Stimulated activated CD8-positive, alpha-beta memory T cell treated with anti-CD3 and anti-CD28 coated beads, Interleukin-7, amount 100 ng/mL, for 48 hours (primary cell): Measurements from ENCODE around the gene ACOX3.
"Not testable (repeated sequence)": the region's sequence is repeated elsewhere in the genome, so short reads cannot be mapped to it uniquely, and the experiment has no call there.

Source experiments
- DNase-seq, 2 donors: peaks; one replicate each; pipeline ENCODE4 v3.0.0-alpha.2; 2020; ENCODE audit warnings: low read depth in 1 of 2; ENCODE audit errors: extremely low read depth in 1 of 2

The ACOX3 gene

GRCh38 chr4:8440492-8441311 lies at the start of gene ACOX3, which contains the start of gene TRMT44:
TSS of gene ACOX3 (minus strand) at chr4:8440723. CDS start at chr4:8416521, 24,202 bp downstream.
TSS of gene TRMT44 (plus strand) at chr4:8440777. CDS start at chr4:8440823, 46 bp downstream.
- DNase-seq: peak; percentile 79 to 90

DNA sequence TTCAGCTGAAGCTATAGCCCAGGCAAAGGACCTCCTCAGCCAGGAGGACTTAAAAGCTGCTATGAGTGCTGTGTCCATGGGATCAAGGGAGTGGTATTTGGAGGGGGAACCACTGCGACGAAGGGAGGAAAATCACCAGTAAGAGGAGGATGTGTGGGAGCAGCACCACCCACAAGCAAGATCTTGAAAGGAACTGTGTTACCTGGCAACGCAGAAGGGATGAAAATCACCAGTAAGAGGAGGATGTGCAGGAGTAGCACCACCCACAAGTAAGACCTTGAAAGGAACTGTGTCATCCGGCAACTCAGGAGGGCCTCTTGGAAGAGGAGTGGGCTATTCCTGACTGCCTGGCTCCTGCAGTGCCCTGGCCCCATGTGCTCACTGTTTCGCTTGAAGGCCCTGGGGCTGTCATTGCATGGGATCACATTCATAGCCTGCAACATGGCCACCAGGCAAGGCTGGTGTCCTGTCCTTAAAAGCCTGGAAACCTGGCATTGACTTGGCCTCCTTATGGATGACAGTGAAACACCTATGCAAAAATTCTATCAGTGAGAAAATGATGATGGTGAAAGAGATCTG lies 48.4 kb upstream of the ACOX3 start:
- no peak for DNase-seq

DNA sequence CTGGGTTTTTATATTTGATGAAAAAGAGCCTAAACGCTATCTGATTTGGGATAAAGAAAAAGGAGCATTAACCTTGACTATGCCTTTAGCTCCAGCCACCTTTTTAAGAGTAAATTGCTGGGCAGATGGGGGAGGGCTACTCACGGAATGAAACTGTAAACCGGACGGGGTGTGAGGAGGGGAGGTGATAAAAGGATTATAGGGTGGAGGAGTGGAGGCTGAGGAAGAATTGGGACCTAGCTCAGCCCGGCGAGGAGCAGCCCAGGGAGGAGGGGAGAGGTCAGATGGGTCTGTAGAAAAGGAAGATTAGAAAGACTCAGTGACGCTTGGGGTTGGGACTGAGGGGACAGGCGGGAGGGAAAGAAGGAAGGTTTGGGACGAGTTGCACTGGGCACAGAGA lies 46.1 kb upstream of the ACOX3 start:
- DNase-seq: not testable (repeated sequence)

DNA sequence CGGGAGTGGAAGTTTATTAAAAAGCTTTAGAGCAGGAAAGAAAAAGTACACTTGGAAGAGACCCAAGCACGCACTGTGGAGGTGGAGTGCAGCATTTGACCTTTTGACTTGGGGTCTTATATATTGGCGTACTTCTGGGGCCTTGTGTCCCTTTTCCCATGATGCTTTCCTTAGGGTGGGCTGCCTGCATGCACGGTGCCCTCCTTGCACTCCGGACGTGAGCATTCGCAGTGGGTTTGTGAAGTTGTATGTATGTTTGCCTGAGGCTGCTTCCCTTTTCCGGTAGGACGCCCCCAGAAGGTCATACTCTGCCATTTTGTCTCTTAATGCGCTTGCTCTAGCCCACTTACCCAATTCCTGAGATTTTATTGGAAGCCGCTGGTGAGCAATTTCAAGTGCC lies 39.7 kb upstream of the ACOX3 start:
- DNase-seq: no peak

DNA sequence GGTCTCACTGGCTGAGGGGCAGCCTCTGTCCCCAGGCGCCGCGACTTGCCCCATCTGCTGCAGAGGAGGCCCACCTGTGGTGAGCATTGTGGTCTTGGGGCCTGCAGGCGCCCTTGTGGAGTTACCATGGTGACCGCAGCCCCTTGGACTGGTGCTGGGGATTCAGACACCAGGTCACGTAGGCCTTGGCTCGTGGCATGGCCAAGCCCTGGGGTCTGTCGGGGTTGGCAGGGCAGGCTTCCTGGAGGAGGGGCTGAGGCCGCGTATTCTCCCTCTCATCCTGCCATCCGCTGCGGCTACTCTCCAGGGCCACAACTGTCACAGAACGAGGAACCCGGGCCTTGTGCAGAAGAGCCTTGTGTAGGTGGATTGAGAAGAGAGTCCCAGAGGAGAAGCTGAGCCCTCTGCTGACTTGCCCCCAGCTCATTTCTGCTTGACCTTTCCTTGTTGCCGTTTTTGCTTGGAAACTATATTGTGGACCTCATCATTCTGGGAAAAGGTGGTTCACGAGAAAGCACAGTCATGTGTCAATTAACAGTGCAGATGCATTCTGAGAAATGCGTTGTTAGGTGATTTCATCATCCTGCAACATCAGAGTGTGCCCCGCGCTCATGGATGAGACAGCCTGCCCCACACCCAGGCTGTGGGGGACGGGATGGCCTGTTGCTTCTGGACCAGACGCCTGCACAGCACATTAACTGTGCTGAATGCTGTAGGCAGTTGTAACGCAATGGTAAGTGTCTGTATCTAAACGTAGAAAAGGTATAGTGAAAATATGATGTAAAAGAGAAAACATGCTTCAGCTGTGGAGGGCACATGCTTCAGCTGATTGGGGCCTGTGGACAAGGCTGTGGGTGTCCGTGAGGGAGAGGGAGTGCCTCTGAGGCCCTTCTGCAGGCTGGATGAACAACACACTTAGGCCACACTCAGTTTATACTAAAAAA lies 38.5 kb upstream of the ACOX3 start:
- DNase-seq: no peak

- no peak for DNase-seq
Measured at GRCh38 chr4:8478371-8478770, 37.8 kb upstream of the ACOX3 start.

GRCh38 chr4:8477676-8478075 lies 37.2 kb upstream of the ACOX3 start:
- no peak for DNase-seq

DNA sequence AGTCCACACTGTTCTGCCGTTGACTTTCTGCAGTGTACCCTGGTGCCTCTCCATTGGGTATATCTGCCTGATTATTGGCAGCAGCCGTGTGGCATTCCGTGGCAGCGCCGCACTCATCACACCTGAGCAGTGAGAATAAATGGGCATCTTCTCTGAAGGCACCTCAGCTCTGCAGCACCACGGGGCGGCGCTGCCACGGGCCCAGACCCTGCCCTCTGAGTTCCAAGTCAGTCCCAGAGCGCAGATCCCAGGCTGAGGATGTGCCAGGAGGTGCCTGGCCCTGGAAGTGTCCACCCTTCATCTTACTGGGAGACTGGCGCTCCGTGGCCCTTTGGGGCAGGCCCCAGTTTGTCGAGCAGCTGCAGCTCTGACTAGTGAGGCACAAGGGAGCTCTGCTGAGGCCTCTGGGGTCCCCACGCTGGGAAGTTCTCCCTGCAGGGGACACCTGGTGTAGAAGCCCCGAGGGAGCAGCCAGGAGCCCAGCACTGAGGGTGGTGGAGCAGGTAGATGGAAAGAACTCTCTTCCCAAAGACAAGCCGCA lies 36.6 kb upstream of the ACOX3 start:
- DNase-seq: no peak

GRCh38 chr4:8475751-8476575 lies 35.4 kb upstream of the ACOX3 start:
- no peak for DNase-seq

DNA sequence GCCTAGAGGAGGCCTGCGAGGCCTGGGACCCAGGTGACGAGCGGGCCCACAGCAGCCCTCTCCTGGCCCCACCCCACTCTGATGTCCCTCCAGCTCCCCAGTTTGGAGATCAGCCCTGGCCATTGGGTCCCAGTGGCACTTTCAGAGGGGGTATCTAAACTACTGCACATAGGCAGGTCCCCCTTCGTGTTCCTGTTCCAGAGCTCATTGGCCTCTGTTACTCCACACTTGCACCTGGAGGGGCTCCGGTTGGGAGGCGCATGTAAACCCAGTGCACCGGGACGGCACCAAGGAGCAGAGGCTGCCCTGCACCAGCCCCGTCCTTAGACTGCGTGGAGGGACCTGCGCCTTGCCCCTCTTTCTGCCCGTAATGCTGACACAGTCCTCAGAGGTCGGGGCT lies 34.3 kb upstream of the ACOX3 start:
- no peak for DNase-seq

- no peak for DNase-seq
Measured at GRCh38 chr4:8473920-8474590, 33.5 kb upstream of the ACOX3 start.

DNA sequence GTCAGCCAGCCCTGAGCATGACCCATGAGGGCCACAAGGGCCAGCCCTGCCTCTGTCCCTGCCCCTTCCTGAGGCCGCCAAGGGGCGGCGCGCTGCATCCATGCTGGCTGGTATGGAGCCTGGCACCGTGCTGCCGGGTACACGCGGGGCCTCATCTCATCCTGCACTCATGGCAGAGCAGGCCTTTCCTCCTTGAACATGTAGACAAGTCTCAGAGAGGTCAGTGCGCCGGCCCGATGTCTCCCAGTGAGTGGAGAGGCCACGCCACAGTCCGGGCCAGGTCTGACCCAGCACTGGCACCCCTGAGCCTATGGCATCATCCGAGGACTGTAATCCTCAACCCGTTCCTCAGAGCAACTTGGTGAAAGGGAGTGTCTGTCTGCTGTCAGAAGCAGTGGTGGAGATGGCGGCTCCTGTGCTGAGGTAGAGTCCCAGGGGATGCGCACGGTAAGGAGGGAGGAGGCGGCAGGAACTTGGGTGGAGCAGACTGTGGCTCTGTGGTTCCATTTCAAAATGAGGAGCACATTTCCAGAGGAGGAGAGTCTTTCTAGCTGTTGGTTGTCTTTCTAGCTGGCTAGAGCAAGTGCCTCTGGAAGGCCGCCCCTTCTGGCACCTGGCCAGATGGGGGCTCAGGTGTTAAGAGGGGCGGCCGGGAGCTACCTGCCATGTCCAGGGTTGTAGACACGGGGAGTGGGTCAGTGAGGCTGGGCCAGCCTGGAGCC lies 32.8 kb upstream of the ACOX3 start:
- no peak for DNase-seq

DNA sequence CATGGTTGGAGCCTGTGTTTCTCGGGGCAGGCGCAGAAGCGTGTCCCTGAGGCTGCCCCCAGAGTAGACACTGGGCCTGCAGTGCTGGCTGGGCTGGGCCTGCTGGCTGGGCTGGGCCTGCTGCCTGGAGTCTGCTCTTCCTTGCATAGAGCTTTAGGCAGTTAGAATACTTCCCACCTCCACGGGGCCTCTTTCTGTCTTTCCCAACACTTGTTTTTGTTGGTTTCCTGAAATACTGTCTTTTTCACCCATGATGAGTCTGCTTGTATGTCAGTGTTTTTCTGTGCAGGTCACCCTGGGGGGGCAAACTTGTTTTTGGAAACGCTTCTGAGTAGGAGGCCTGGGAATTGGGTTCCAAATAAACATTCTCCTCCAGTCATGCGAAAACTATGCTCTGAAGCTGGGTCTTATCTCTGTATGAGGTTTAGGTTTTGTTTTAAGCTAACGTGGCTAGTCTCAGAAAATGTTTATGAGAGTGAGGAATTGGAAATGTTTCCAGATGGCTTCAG lies 32.2 kb upstream of the ACOX3 start:
- DNase-seq: no peak

DNA sequence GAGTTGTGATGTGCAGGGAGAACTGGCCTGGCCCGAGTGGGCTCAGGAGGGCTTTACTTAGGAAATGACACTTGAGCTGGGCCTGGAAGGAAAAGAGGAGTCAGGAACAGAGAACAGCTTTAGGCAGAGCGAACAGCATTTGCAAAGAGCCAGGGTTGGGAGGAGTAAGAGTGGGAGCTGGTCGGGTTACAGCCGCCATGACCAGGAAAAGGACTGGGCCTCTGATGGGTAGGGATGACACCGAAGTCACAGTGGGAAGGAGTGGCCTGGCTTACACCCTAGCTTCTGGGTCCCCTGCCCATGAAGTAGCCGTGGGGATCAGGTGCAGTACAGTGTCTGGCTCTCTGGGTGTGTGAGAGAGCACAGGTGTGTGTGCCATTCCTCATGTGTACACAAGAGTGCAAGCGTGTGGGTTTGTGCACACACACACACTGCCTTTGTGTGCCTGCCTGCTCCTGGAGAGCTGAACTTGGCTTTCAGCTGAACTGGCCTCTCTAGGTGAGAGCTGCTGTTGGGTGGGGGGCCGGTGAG lies 31.7 kb upstream of the ACOX3 start:
- DNase-seq: no peak

- DNase-seq: no peak
Measured at GRCh38 chr4:8471211-8471875, 30.8 kb upstream of the ACOX3 start.

DNA sequence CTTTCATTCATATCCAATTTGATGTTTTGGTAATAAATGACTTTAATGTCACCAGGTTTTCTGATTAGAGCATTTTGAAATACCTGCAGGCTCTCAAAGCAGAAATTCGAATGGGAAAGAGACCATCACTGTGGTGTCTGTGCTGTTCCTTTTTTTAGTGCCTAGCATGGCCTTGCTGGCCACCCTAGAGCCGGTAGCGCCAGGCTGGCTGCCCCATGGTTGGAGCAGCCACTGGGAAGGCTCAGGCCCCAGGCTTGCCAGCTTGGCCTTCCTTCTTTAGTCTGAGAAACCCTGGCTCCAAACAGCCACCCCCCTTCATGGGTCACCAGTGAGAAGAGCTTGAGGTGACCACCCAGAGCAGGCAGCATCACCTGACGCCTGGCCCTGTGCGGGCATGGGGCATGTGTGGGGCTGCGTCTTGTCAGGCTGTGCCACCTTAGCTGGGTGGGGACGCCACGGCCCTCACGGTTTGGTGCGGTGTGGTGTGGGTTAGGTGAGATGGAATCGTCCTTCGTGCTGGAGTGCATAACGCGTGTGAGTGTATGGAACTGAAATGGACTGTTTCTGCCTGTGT lies 30.0 kb upstream of the ACOX3 start:
- DNase-seq: no peak

- DNase-seq: no peak
Measured at GRCh38 chr4:8469550-8469949, 29.0 kb upstream of the ACOX3 start.
